Measurements from ENCODE around the gene RAD9B.

RAD9B gene

GRCh38 chr12:110528277-110528839 is 26.2 kb downstream of the RAD9B start:
- no peak for DNase-seq

- DNase-seq = no peak
Observed at GRCh38 chr12:110530511-110530910, 28.4 kb downstream of the RAD9B start.

- DNase-seq = peak; percentile 23
Observed at GRCh38 chr12:110531741-110532333, 29.7 kb downstream of the RAD9B start.

- DNase-seq = no peak
Observed at GRCh38 chr12:110532644-110533043, 30.5 kb downstream of the RAD9B start.

- DNase-seq = no peak
Observed at GRCh38 chr12:110533607-110534006, 31.5 kb downstream of the RAD9B start.

- DNase-seq = no peak
Observed at GRCh38 chr12:110534811-110535210, 32.7 kb downstream of the RAD9B start.

- peak; percentile 37 for DNase-seq
Observed at GRCh38 chr12:110536834-110537604, 34.9 kb downstream of the RAD9B start.

GRCh38 chr12:110537605-110538409 is 35.7 kb downstream of the RAD9B start:
- no peak for DNase-seq

GRCh38 chr12:110538869-110539622 is 36.9 kb downstream of the RAD9B start:
- DNase-seq = no peak

GRCh38 chr12:110540048-110540447 is 37.9 kb downstream of the RAD9B start:
- DNase-seq = no peak

- peak; percentile 41 for DNase-seq
Observed at GRCh38 chr12:110543252-110543959, 41.3 kb downstream of the RAD9B start.

GRCh38 chr12:110543965-110544364 is 41.8 kb downstream of the RAD9B start:
- DNase-seq = no peak

- peak; percentile 92 for DNase-seq
Observed at GRCh38 chr12:110545259-110545658, 43.1 kb downstream of the RAD9B start.

- DNase-seq = no peak
Observed at GRCh38 chr12:110545812-110546211, 43.7 kb downstream of the RAD9B start.

- DNase-seq = peak; percentile 89
Observed at GRCh38 chr12:110546339-110546738, 44.2 kb downstream of the RAD9B start.

- DNase-seq = no peak
Observed at GRCh38 chr12:110547090-110547489, 45.0 kb downstream of the RAD9B start.

- DNase-seq = peak; percentile 83
Observed at GRCh38 chr12:110548678-110549077, 46.5 kb downstream of the RAD9B start.

- DNase-seq = no peak
Observed at GRCh38 chr12:110549716-110550115, 47.6 kb downstream of the RAD9B start.

- no peak for DNase-seq
Observed at GRCh38 chr12:110550981-110551380, 48.9 kb downstream of the RAD9B start.

Data from fibroblast of skin of back (primary cell).